ENCODE data around the gene MLLT3. TPM values are rescaled to one million over a fixed set of nuclear protein-coding genes. Genes with fewer than 3 reads are reported as not detected.
A peak's percentile ranks its signal among the peaks of the same experiment; 100 is the strongest.

The MLLT3 gene
- total RNA-seq, 1 experiment from 2014 or later, result 21.6 TPM

DNA sequence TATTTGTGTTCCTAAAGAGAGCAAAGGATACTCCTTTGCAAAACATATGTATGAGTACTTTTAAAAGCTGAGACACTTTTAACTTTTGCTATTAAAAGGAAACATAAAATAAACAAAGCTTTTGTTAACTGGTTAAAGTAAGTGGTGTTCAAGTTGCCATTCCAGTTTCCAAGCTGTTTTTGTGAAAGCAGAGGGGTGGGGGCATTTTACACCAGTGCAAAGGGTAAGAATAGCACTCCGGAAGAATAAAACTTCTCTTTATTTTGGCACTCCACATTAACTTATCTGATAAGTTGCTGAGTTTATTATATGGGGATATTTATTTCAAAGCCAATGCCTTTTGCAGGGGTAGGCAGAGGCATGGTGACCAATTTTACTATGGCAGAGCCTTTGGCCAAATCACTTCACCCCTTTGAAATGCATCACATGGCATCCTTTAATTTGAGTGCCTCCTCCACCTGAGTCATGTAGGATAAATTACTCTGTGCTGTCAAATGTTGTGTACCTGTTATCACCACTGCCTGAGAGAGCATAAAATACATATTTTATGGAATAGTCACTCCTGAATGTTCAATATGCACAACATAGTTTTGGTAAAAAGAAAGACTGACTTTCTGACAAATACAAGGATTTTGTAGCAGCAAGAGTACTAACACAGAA is 62.9 kb downstream of the MLLT3 start:
- Histone ChIP-seq H3K4me2 (peak overlapping the region; percentile 42), H3K4me3 (no peak overlapping the region), H3K9me2 (ENCODE audit: insufficient read depth) (no peaks in the 10 kb centered on the region), H3K27ac (peak overlapping the region; percentile 61), H2AFZ (no peak overlapping the region), H3K36me3 (ENCODE audit: low read depth) (no peaks in the 10 kb centered on the region), H3K27me3 (ENCODE audit: insufficient read depth, low read depth) (no peaks in the 10 kb centered on the region), H3K9me3 (ENCODE audit: insufficient read depth, low read depth) (no peaks in the 10 kb centered on the region), H4K20me1 (ENCODE audit: insufficient read depth) (no peaks in the 10 kb centered on the region), H3K79me2 (ENCODE audit: low read depth) (peaks cover 13% of the 10 kb centered on the region; the same call in 1 of the 2 replicates), H3F3A (ENCODE audit: insufficient read depth, low read depth) (no peaks in the 10 kb centered on the region; the same call in 1 of the 2 replicates), H3K4me1 (replicated peaks; ENCODE audit: insufficient read depth) (peaks cover 24% of the 10 kb centered on the region)
- TF ChIP-seq EZH2 (IDR thresholded peaks at IDR 0.05; ENCODE audit: low read depth), result no peak
- TF ChIP-seq, protein P1, sequence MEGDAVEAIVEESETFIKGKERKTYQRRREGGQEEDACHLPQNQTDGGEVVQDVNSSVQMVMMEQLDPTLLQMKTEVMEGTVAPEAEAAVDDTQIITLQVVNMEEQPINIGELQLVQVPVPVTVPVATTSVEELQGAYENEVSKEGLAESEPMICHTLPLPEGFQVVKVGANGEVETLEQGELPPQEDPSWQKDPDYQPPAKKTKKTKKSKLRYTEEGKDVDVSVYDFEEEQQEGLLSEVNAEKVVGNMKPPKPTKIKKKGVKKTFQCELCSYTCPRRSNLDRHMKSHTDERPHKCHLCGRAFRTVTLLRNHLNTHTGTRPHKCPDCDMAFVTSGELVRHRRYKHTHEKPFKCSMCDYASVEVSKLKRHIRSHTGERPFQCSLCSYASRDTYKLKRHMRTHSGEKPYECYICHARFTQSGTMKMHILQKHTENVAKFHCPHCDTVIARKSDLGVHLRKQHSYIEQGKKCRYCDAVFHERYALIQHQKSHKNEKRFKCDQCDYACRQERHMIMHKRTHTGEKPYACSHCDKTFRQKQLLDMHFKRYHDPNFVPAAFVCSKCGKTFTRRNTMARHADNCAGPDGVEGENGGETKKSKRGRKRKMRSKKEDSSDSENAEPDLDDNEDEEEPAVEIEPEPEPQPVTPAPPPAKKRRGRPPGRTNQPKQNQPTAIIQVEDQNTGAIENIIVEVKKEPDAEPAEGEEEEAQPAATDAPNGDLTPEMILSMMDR (conservative IDR thresholded peaks at IDR 0.05), result no peak
- ChIA-PET CTCF (no interaction called here), POLR2A (ENCODE audit: unreplicated experiment) (interaction anchor here (0.6 kb wide), 1 partner anchor 11 kb away, joined by 5 read pairs; no protein-coding TSS in a partner anchor)
- DNase-seq, result peak in 1 of 2 experiments; percentile 75
- intact Hi-C loops (cut with micrococcal nuclease; ENCODE audit: unreplicated experiment), result no loop called here
- BruUV-seq (replicated peaks), result no TSS peak

GRCh38 chr9:20558566-20559016 is 63.7 kb downstream of the MLLT3 start:
- no peak overlapping the region for H2AFZ ChIP-seq
- H3K4me1 ChIP-seq (replicated peaks; ENCODE audit: insufficient read depth), result peaks cover 32% of the 10 kb centered on the region
- DNase-seq, result peak in 1 of 2 experiments; percentile 50
- H3K36me3 ChIP-seq (ENCODE audit: low read depth), result no peaks in the 10 kb centered on the region
- no peaks in the 10 kb centered on the region for H3K27me3 ChIP-seq (ENCODE audit: insufficient read depth, low read depth)
- H3K4me3 ChIP-seq, result no peak overlapping the region
- ChIA-PET POLR2A (ENCODE audit: unreplicated experiment) (interaction anchor here (0.6 to 0.7 kb wide), 2 partner anchors 12 to 64 kb away, joined by 5 to 8 read pairs; partner anchors contain the start of gene MLLT3), CTCF (no interaction called here)
- peaks cover 13% of the 10 kb centered on the region; the same call in 1 of the 2 replicates for H3K79me2 ChIP-seq (ENCODE audit: low read depth)
- H4K20me1 ChIP-seq (ENCODE audit: insufficient read depth), result no peaks in the 10 kb centered on the region
- TF ChIP-seq, protein P1 (conservative IDR thresholded peaks at IDR 0.05), result no peak
- no peak for TF ChIP-seq EZH2 (IDR thresholded peaks at IDR 0.05; ENCODE audit: low read depth)
- peak overlapping the region; percentile 26; the same call in 1 of the 2 replicates for H3K4me2 ChIP-seq
- H3K27ac ChIP-seq, result peak overlapping the region; percentile 61
- intact Hi-C loops (cut with micrococcal nuclease; ENCODE audit: unreplicated experiment), result no loop called here
- no peaks in the 10 kb centered on the region for H3K9me3 ChIP-seq (ENCODE audit: insufficient read depth, low read depth)
- H3K9me2 ChIP-seq (ENCODE audit: insufficient read depth), result no peaks in the 10 kb centered on the region
- no TSS peak for BruUV-seq (replicated peaks)
- H3F3A ChIP-seq (ENCODE audit: insufficient read depth, low read depth), result peaks cover 5% of the 10 kb centered on the region

GRCh38 chr9:20557890-20558565 is 64.3 kb downstream of the MLLT3 start:
- H3K27ac ChIP-seq, result peak overlapping the region; percentile 61
- no peak overlapping the region for H3K4me3 ChIP-seq
- peaks cover 38% of the 10 kb centered on the region for H3K4me1 ChIP-seq (replicated peaks; ENCODE audit: insufficient read depth)
- H3F3A ChIP-seq (ENCODE audit: insufficient read depth, low read depth), result peaks cover 7% of the 10 kb centered on the region
- TF ChIP-seq, protein P1 (conservative IDR thresholded peaks at IDR 0.05), result no peak
- no peak for TF ChIP-seq EZH2 (IDR thresholded peaks at IDR 0.05; ENCODE audit: low read depth)
- ChIA-PET POLR2A (ENCODE audit: unreplicated experiment) (interaction anchor here (0.7 kb wide), 1 partner anchor 64 kb away, joined by 8 read pairs; the partner anchor contains the start of gene MLLT3), CTCF (no interaction called here)
- intact Hi-C loops (cut with micrococcal nuclease; ENCODE audit: unreplicated experiment), result no loop called here
- no peaks in the 10 kb centered on the region for H4K20me1 ChIP-seq (ENCODE audit: insufficient read depth)
- no peak overlapping the region for H2AFZ ChIP-seq
- H3K9me3 ChIP-seq (ENCODE audit: insufficient read depth, low read depth), result no peaks in the 10 kb centered on the region
- BruUV-seq (replicated peaks), result no TSS peak
- peak overlapping the region; percentile 26; the same call in 1 of the 2 replicates for H3K4me2 ChIP-seq
- H3K36me3 ChIP-seq (ENCODE audit: low read depth), result no peaks in the 10 kb centered on the region
- no peaks in the 10 kb centered on the region for H3K27me3 ChIP-seq (ENCODE audit: insufficient read depth, low read depth)
- peaks cover 13% of the 10 kb centered on the region; the same call in 1 of the 2 replicates for H3K79me2 ChIP-seq (ENCODE audit: low read depth)
- H3K9me2 ChIP-seq (ENCODE audit: insufficient read depth), result no peaks in the 10 kb centered on the region
- DNase-seq, result no peak
